ENCODE data around the gene PHF12.

PHF12 gene

GRCh38 chr17:28899212-28899815 is 52.0 kb downstream of the PHF12 start:
- Histone ChIP-seq H3F3A (ENCODE audit: insufficient read depth, low read length) (no peaks in the 10 kb centered on the region), H3K9me3 (ENCODE audit: low read length) (no peaks in the 10 kb centered on the region), H3K36me3 (ENCODE audit: insufficient read depth, low read length) (peaks cover 8% of the 10 kb centered on the region), H3K4me1 (ENCODE audit: insufficient read depth, low read length, severe bottlenecking) (peaks cover 50% of the 10 kb centered on the region), H3K9ac (ENCODE audit: low read length) (no peak overlapping the region), H3K79me2 (ENCODE audit: insufficient read depth, low read length) (peaks cover 21% of the 10 kb centered on the region), H4K20me1 (ENCODE audit: insufficient read depth, low read length) (no peaks in the 10 kb centered on the region), H3K4me2 (ENCODE audit: low read length) (no peak overlapping the region), H3K27me3 (ENCODE audit: insufficient read depth, low read length) (no peaks in the 10 kb centered on the region), H2AFZ (ENCODE audit: low read length) (no peak overlapping the region), H3K27ac (ENCODE audit: low read depth, low read length, poor library complexity, severe bottlenecking) (no peak overlapping the region), H3K9me2 (ENCODE audit: low read depth, low read length) (no peaks in the 10 kb centered on the region), H3K4me3 (ENCODE audit: low read depth, low read length, poor library complexity, severe bottlenecking) (no peak overlapping the region)
- TF ChIP-seq CTCF (IDR thresholded peaks at IDR 0.05; ENCODE audit: low read length) (no peak), EZH2 (IDR thresholded peaks at IDR 0.05; ENCODE audit: borderline replicate concordance, low read length) (no peak)

GRCh38 chr17:28898527-28898955 is 52.8 kb downstream of the PHF12 start:
- H3K36me3 ChIP-seq (ENCODE audit: insufficient read depth, low read length), result peaks cover 8% of the 10 kb centered on the region
- H3K9me2 ChIP-seq (ENCODE audit: low read depth, low read length), result no peaks in the 10 kb centered on the region
- H3K9me3 ChIP-seq (ENCODE audit: low read length), result no peaks in the 10 kb centered on the region
- no peaks in the 10 kb centered on the region for H3K27me3 ChIP-seq (ENCODE audit: insufficient read depth, low read length)
- no peak overlapping the region for H3K4me2 ChIP-seq (ENCODE audit: low read length)
- H3K79me2 ChIP-seq (ENCODE audit: insufficient read depth, low read length), result peaks cover 21% of the 10 kb centered on the region
- no peak overlapping the region for H2AFZ ChIP-seq (ENCODE audit: low read length)
- no peaks in the 10 kb centered on the region for H4K20me1 ChIP-seq (ENCODE audit: insufficient read depth, low read length)
- H3K27ac ChIP-seq (ENCODE audit: low read depth, low read length, poor library complexity, severe bottlenecking), result peak overlapping the region; percentile 73
- TF ChIP-seq EZH2 (IDR thresholded peaks at IDR 0.05; ENCODE audit: borderline replicate concordance, low read length), result no peak
- TF ChIP-seq CTCF (IDR thresholded peaks at IDR 0.05; ENCODE audit: low read length), result no peak
- peaks cover 57% of the 10 kb centered on the region for H3K4me1 ChIP-seq (ENCODE audit: insufficient read depth, low read length, severe bottlenecking)
- no peak overlapping the region; the same call in 1 of the 2 replicates for H3K9ac ChIP-seq (ENCODE audit: low read length)
- no peak overlapping the region for H3K4me3 ChIP-seq (ENCODE audit: low read depth, low read length, poor library complexity, severe bottlenecking)
- no peaks in the 10 kb centered on the region for H3F3A ChIP-seq (ENCODE audit: insufficient read depth, low read length)

- Histone ChIP-seq H3K27me3 (ENCODE audit: insufficient read depth, low read length) (no peaks in the 10 kb centered on the region), H2AFZ (ENCODE audit: low read length) (no peak overlapping the region), H3F3A (ENCODE audit: insufficient read depth, low read length) (no peaks in the 10 kb centered on the region), H3K9me3 (ENCODE audit: low read length) (no peaks in the 10 kb centered on the region), H3K4me2 (ENCODE audit: low read length) (peak overlapping the region; percentile 94), H3K36me3 (ENCODE audit: insufficient read depth, low read length) (peaks cover 8% of the 10 kb centered on the region), H3K79me2 (ENCODE audit: insufficient read depth, low read length) (peaks cover 21% of the 10 kb centered on the region), H3K9me2 (ENCODE audit: low read depth, low read length) (no peaks in the 10 kb centered on the region), H3K27ac (ENCODE audit: low read depth, low read length, poor library complexity, severe bottlenecking) (peak overlapping the region; percentile 73), H4K20me1 (ENCODE audit: insufficient read depth, low read length) (no peaks in the 10 kb centered on the region), H3K4me3 (ENCODE audit: low read depth, low read length, poor library complexity, severe bottlenecking) (peak overlapping the region; percentile 90), H3K4me1 (ENCODE audit: insufficient read depth, low read length, severe bottlenecking) (peaks cover 58% of the 10 kb centered on the region), H3K9ac (ENCODE audit: low read length) (peak overlapping the region; percentile 91)
- TF ChIP-seq CTCF (IDR thresholded peaks at IDR 0.05; ENCODE audit: low read length), result no peak
- TF ChIP-seq EZH2 (IDR thresholded peaks at IDR 0.05; ENCODE audit: borderline replicate concordance, low read length), result no peak
Observed at GRCh38 chr17:28897769-28898526, 53.4 kb downstream of the PHF12 start.
